H9 (cell line): Measurements from ENCODE around the gene HMGCLL1. TPM values are rescaled to one million over a fixed set of nuclear protein-coding genes. Genes with fewer than 3 reads are reported as not detected.

ENCODE experiments used
- DNase-seq: peaks from one replicate; pipeline ENCODE4 v3.0.0-alpha.2; 2017
- H2AFZ ChIP-seq: one replicate; pipeline ENCODE4 v1.6.1; 2013; ENCODE audit warnings: mild to moderate bottlenecking, low read length, control low read depth, moderate library complexity
- H2AK5ac ChIP-seq: 2 replicates; pipeline ENCODE4 v1.6.1; 2013; ENCODE audit warnings: low read length, control low read depth, mixed read lengths; ENCODE audit not compliant: insufficient read length
- H2BK120ac ChIP-seq: one replicate; pipeline ENCODE4 v1.6.1; 2013; ENCODE audit warnings: low read depth, mild to moderate bottlenecking, low read length, control low read depth, inconsistent platforms; ENCODE audit not compliant: poor library complexity, severe bottlenecking
- H2BK12ac ChIP-seq: 2 replicates; pipeline ENCODE4 v1.6.1; 2013; ENCODE audit warnings: low read length, control low read depth, mixed read lengths, low read depth; ENCODE audit not compliant: insufficient read length
- H2BK15ac ChIP-seq: 2 replicates; pipeline ENCODE4 v1.6.1; 2013; ENCODE audit warnings: low read depth, low read length, control low read depth
- H2BK20ac ChIP-seq: one replicate; pipeline ENCODE4 v1.6.1; 2013; ENCODE audit warnings: low read depth, mild to moderate bottlenecking, low read length, control low read depth, inconsistent platforms; ENCODE audit not compliant: poor library complexity, severe bottlenecking
- H2BK5ac ChIP-seq: 2 replicates; pipeline ENCODE4 v1.6.1; 2013; ENCODE audit warnings: low read length, control low read depth, mixed read lengths; ENCODE audit not compliant: insufficient read length
- H3K14ac ChIP-seq: 2 replicates; pipeline ENCODE4 v1.6.1; 2013; ENCODE audit warnings: low read length, control low read depth; ENCODE audit not compliant: insufficient read depth
- H3K18ac ChIP-seq: 2 replicates; pipeline ENCODE4 v1.6.1; 2013; ENCODE audit warnings: low read depth, mild to moderate bottlenecking, mixed read lengths, low read length, control low read depth; ENCODE audit not compliant: insufficient read length
- H3K23ac ChIP-seq: 2 replicates; pipeline ENCODE4 v1.6.1; 2013; ENCODE audit warnings: low read length, control low read depth, mixed read lengths, low read depth; ENCODE audit not compliant: insufficient read length
- H3K23me2 ChIP-seq: 2 replicates; pipeline ENCODE4 v1.6.1; 2013; ENCODE audit warnings: low read depth, mild to moderate bottlenecking, mixed read lengths, low read length, control low read depth; ENCODE audit not compliant: insufficient read length, poor library complexity, severe bottlenecking
- H3K27ac ChIP-seq: 2 replicates; pipeline ENCODE4 v1.5.1; 2013; ENCODE audit warnings: low read length, control low read depth, mixed read lengths, low read depth; ENCODE audit not compliant: insufficient read length
- H3K27me3 ChIP-seq: 2 replicates; pipeline ENCODE4 v1.6.1; 2013; ENCODE audit warnings: low read length, control low read depth, inconsistent platforms; ENCODE audit not compliant: insufficient read depth
- H3K4ac ChIP-seq: 2 replicates; pipeline ENCODE4 v1.6.1; 2013; ENCODE audit warnings: low read depth, mild to moderate bottlenecking, control low read depth, inconsistent platforms, low read length, moderate library complexity
- H3K4me1 ChIP-seq: 2 replicates; pipeline ENCODE4 v1.6.1; 2013; ENCODE audit warnings: low read length, control low read depth, inconsistent platforms; ENCODE audit not compliant: insufficient read depth
- H3K4me2 ChIP-seq: 2 replicates; pipeline ENCODE4 v1.6.1; 2013; ENCODE audit warnings: low read length, control low read depth, mixed read lengths; ENCODE audit not compliant: insufficient read length, insufficient read depth
- H3K56ac ChIP-seq: 2 replicates; pipeline ENCODE4 v1.6.1; 2013; ENCODE audit warnings: low read depth, mild to moderate bottlenecking, mixed read lengths, low read length, control low read depth; ENCODE audit not compliant: insufficient read length
- H3K79me1 ChIP-seq: 2 replicates; pipeline ENCODE4 v1.6.1; 2013; ENCODE audit warnings: low read depth, mild to moderate bottlenecking, moderate library complexity, low read length, control low read depth, inconsistent platforms; ENCODE audit not compliant: insufficient read depth, poor library complexity, severe bottlenecking
- H3K79me2 ChIP-seq: 2 replicates; pipeline ENCODE4 v1.6.1; 2013; ENCODE audit warnings: low read length, control low read depth, inconsistent platforms; ENCODE audit not compliant: insufficient read depth
- H3K9ac ChIP-seq: 2 replicates; pipeline ENCODE4 v1.6.1; 2013; ENCODE audit warnings: low read length, control low read depth, mixed read lengths; ENCODE audit not compliant: insufficient read length; ENCODE audit errors: extremely low read depth
- H3K9me3 ChIP-seq: one replicate; pipeline ENCODE4 v1.6.1; 2013; ENCODE audit warnings: low read depth, low read length, inconsistent platforms; ENCODE audit not compliant: control insufficient read depth
- H3T11ph ChIP-seq: one replicate; pipeline ENCODE4 v1.6.1; 2013; ENCODE audit warnings: mild to moderate bottlenecking, low read length, control low read depth, inconsistent platforms
- H4K20me1 ChIP-seq: one replicate; pipeline ENCODE4 v1.6.1; 2013; ENCODE audit not compliant: control insufficient read depth, insufficient read length, insufficient read depth
- H4K5ac ChIP-seq: 2 replicates; pipeline ENCODE4 v1.6.1; 2013; ENCODE audit warnings: low read depth, mild to moderate bottlenecking, mixed read lengths, low read length, control low read depth; ENCODE audit not compliant: insufficient read length
- H4K8ac ChIP-seq: replicated peaks from 2 replicates; pipeline ENCODE4 v1.6.1; 2013; ENCODE audit warnings: low read length, control low read depth, mixed read lengths, low read depth; ENCODE audit not compliant: insufficient read length
- H4K91ac ChIP-seq: 2 replicates; pipeline ENCODE4 v1.6.1; 2013; ENCODE audit warnings: low read depth, mild to moderate bottlenecking, moderate library complexity, mixed read lengths, low read length, control low read depth; ENCODE audit not compliant: insufficient read length
- H3K27ac Mint-ChIP-seq, 3 experiments: 2 replicates in 2 of 3; 3 replicates in 1 of 3; pipeline ENCODE4 v1.8.0; 2020 to 2021; ENCODE audit warnings: mixed read lengths in 3 of 3, mild to moderate bottlenecking in 1 of 3, moderate library complexity in 1 of 3
- H3K27me3 Mint-ChIP-seq: 2 replicates; pipeline ENCODE4 v1.8.0; 2021; ENCODE audit warnings: low read depth, mild to moderate bottlenecking, moderate library complexity, mixed read lengths
- H3K36me3 Mint-ChIP-seq, 3 experiments: 2 replicates in 2 of 3; 3 replicates in 1 of 3; pipeline ENCODE4 v1.8.0; 2020 to 2021; ENCODE audit warnings: low read depth in 3 of 3, mixed read lengths in 3 of 3; ENCODE audit not compliant: insufficient read depth in 1 of 3
- H3K4me1 Mint-ChIP-seq, 2 experiments: 2 replicates each; pipeline ENCODE4 v1.8.0; 2020; ENCODE audit warnings: mixed read lengths in 2 of 2
- H3K4me3 Mint-ChIP-seq, 2 experiments: 2 replicates in 1 of 2; 3 replicates in 1 of 2; pipeline ENCODE4 v1.8.0; 2020 to 2021; ENCODE audit warnings: mild to moderate bottlenecking in 2 of 2, mixed read lengths in 2 of 2, moderate library complexity in 1 of 2
- H3K9me3 Mint-ChIP-seq, 2 experiments: 2 replicates in 1 of 2; 3 replicates in 1 of 2; pipeline ENCODE4 v1.8.0; 2020; ENCODE audit warnings: mild to moderate bottlenecking in 2 of 2, mixed read lengths in 2 of 2, moderate library complexity in 1 of 2
- CTCF ChIP-seq: fragments of 200-600 bp; sonication (generic); conservative IDR thresholded peaks from 3 replicates; pipeline ENCODE4 v1.8.0; 2021; ENCODE audit warnings: antibody characterized with exemption, mild to moderate bottlenecking
- WGBS: extraction: QIAGEN DNeasy Blood & Tissue Kit; methylation state at CpG from one replicate; pipeline ENCODE4 v1.1.7; 2013; ENCODE audit warnings: missing lambda C conversion rate, low lambda C conversion rate, mixed read lengths; ENCODE audit not compliant: insufficient read length; ENCODE audit errors: extremely low coverage; 5-methylcytosine and 5-hydroxymethylcytosine counted together
- total RNA-seq: library from RNA; stranded (reverse); gene quantifications from 2 replicates; pipeline ENCODE4 v1.2.1, GENCODE V29; 2021

The HMGCLL1 gene
- total RNA-seq, 1 experiment from 2014 or later: 0.24 TPM

- H2AK5ac ChIP-seq: no peak overlapping the region
These were observed 183.1 kb downstream of the HMGCLL1 start for GRCh38 chr6:55395871-55396270.

More at GRCh38 chr6:55395871-55396270, 183.1 kb downstream of the HMGCLL1 start:
- Histone ChIP-seq H3K79me2 (no peaks in the 10 kb centered on the region), H3K4me2 (no peak overlapping the region), H3K14ac (no peak overlapping the region), H3K27ac (no peak overlapping the region), H3K9me3 (no peaks in the 10 kb centered on the region), H3K23ac (no peak overlapping the region), H3T11ph (no peak overlapping the region), H3K23me2 (no peaks in the 10 kb centered on the region), H4K20me1 (no peaks in the 10 kb centered on the region), H2BK15ac (no peak overlapping the region), H4K91ac (no peak overlapping the region), H2BK12ac (no peak overlapping the region), H3K9ac (no peak overlapping the region), H4K8ac (no peak overlapping the region), H2BK20ac (no peak overlapping the region), H2BK120ac (no peak overlapping the region), H3K56ac (no peak overlapping the region), H3K4ac (no peak overlapping the region), H4K5ac (no peak overlapping the region), H2BK5ac (no peak overlapping the region), H3K79me1 (no peaks in the 10 kb centered on the region), H3K27me3 (no peaks in the 10 kb centered on the region), H2AFZ (no peak overlapping the region), H3K18ac (no peak overlapping the region), H3K4me1 (no peaks in the 10 kb centered on the region)
- no peaks in the 10 kb centered on the region for H3K36me3 Mint-ChIP-seq
- WGBS: no CpG with 5 or more reads among the region's 3 CpGs
- H3K27ac Mint-ChIP-seq: no peak overlapping the region
- H3K27me3 Mint-ChIP-seq: no peaks in the 10 kb centered on the region
- DNase-seq: no peak
- no peak for TF ChIP-seq CTCF
- no peaks in the 10 kb centered on the region for H3K4me1 Mint-ChIP-seq
- H3K9me3 Mint-ChIP-seq: no peaks in the 10 kb centered on the region
- H3K4me3 Mint-ChIP-seq: no peak overlapping the region
